Left lung (tissue), 10 donors: ENCODE results near the gene MYMX. TPM values are rescaled to one million over a fixed set of nuclear protein-coding genes. Genes with fewer than 3 reads are reported as not detected.

Experiments used
- ATAC-seq: fragments of 200-7000 bp; cut with Tn5 transposase; one replicate; pipeline ENCODE4 v1.9.1; 2020; ENCODE audit warnings: moderate library complexity
- DNase-seq, 4 donors: peaks; one replicate each; pipeline ENCODE4 v3.0.0-alpha.2; 2013 to 2020
- H3K27ac ChIP-seq, 2 donors: fragments of 200-600 bp; sonication (generic) in 1 of 2; one replicate each; pipeline versions ENCODE4 v1.5.0 to v1.8.0; 2020 to 2021
- H3K27me3 ChIP-seq, 2 donors: fragments of 200-600 bp; sonication (generic) in 1 of 2; one replicate each; pipeline versions ENCODE4 v1.5.0 to v1.8.0; 2020 to 2021
- H3K36me3 ChIP-seq, 2 donors: fragments of 200-600 bp; sonication (generic) in 1 of 2; one replicate each; pipeline versions ENCODE4 v1.5.0 to v1.8.0; 2020 to 2021
- H3K4me1 ChIP-seq, 2 donors: fragments of 200-600 bp; one replicate each; pipeline ENCODE4 v1.8.0; 2021
- H3K4me3 ChIP-seq, 2 donors: fragments of 200-600 bp; sonication (generic) in 1 of 2; one replicate each; pipeline versions ENCODE4 v1.5.0 to v1.8.0; 2020 to 2021; ENCODE audit warnings: mild to moderate bottlenecking in 1 of 2
- H3K9me3 ChIP-seq, 2 donors: fragments of 200-600 bp; sonication (generic) in 1 of 2; one replicate each; pipeline versions ENCODE4 v1.5.0 to v1.8.0; 2020 to 2021
- CTCF ChIP-seq, 2 donors: fragments of 200-600 bp; sonication (generic) in 1 of 2; IDR thresholded peaks; one replicate each; pipeline versions ENCODE4 v1.5.0 to v1.8.0; 2021; ENCODE audit warnings: antibody characterized with exemption in 2 of 2
- intact Hi-C, 2 donors: fragments of 100-400 bp; cut with DNase I; formaldehyde crosslinking; loops; one replicate each; pipeline versions ENCODE4 v1.11.2 to v1.14.2; 2022
- polyA plus RNA-seq, 6 donors: library from polyadenylated mRNA; unstranded; fragments of 120-200 nt; gene quantifications; one replicate each; pipeline ENCODE4 v1.2.1, GENCODE V29; 2013; ENCODE audit not compliant: insufficient read length in 6 of 6
- total RNA-seq, 2 donors: library from RNA; stranded (reverse); fragmentation: NEBNext Ultra II Directional; extraction: Animal tissue kit (Norgen Biotek cat#: 25700); gene quantifications; one replicate each; pipeline ENCODE4 v1.2.1, GENCODE V29; 2021
- donor health status: DM: no; HTN: yes; CAD: no.
- donor health status: DM: no; HTN: no; CAD: no.

Gene MYMX
- total and polyA plus RNA-seq, 8 donors, result 0.21 to 0.79 (median 0.33) TPM; not detected in 2

- DNase-seq (no peak), ATAC-seq (no peak)
- H3K9me3 ChIP-seq, result no peaks in the 10 kb centered on the region
- no peak overlapping the region for H3K4me3 ChIP-seq
- no peak overlapping the region for H3K27ac ChIP-seq
- no peaks in the 10 kb centered on the region for H3K36me3 ChIP-seq
- no peak for TF ChIP-seq CTCF (IDR thresholded peaks at IDR 0.05)
- peaks cover 0 to 11% of the 10 kb centered on the region in 2 donors for H3K4me1 ChIP-seq
- H3K27me3 ChIP-seq, result no peaks in the 10 kb centered on the region
- intact Hi-C loops, result loop anchor here in 1 of 2 donors (5.0 kb wide), 1 partner anchor 65 kb away; no protein-coding TSS in a partner anchor
Measured at GRCh38 chr6:44171899-44172546, 44.7 kb upstream of the MYMX start.

DNA sequence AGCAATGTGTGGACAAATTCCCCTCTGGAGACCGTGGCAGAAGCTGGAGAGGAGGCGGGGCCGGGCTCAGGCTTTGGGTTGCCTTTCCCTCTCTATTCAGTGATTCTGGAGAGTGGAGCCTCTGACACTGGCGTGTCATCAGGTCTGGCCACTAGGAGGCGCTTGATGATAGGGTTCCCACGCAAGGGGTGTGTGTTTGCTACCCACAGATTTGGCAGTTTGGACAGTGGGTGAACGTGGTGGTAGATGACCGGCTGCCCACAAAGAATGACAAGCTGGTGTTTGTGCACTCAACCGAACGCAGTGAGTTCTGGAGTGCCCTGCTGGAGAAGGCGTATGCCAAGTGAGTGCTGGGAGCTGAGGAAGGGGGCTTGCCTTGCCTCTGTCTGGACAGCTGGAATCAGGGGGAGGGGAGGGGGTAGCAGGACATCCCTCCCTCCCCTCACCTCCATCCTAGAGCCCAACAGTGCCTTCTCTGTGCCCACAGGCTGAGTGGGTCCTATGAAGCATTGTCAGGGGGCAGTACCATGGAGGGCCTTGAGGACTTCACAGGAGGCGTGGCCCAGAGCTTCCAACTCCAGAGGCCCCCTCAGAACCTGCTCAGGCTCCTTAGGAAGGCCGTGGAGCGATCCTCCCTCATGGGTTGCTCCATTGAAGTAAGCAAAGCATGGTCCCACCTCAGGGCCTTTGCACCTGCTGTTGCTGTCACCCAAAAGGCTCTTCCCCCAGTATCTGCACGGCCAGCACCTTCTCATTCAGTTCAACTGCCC is 43.8 kb upstream of the MYMX start:
- Histone ChIP-seq H3K27me3 (no peaks in the 10 kb centered on the region), H3K4me1 (peaks cover 0 to 13% of the 10 kb centered on the region in 2 donors), H3K27ac (no peak overlapping the region), H3K9me3 (no peaks in the 10 kb centered on the region), H3K4me3 (no peak overlapping the region), H3K36me3 (no peaks in the 10 kb centered on the region)
- intact Hi-C loops, result loop anchor here in 1 of 2 donors (5.0 kb wide), 1 partner anchor 64 kb away; no protein-coding TSS in a partner anchor
- DNase-seq (peak; percentile 69 to 90 (median 86)), ATAC-seq (peak; percentile 98)
- peak; percentile 82 to 88 for TF ChIP-seq CTCF (IDR thresholded peaks at IDR 0.05)

- no peaks in the 10 kb centered on the region for H3K36me3 ChIP-seq
- peaks cover 0 to 13% of the 10 kb centered on the region in 2 donors for H3K4me1 ChIP-seq
- H3K4me3 ChIP-seq, result no peak overlapping the region
- DNase-seq (no peak), ATAC-seq (no peak)
- H3K27me3 ChIP-seq, result no peaks in the 10 kb centered on the region
- TF ChIP-seq CTCF (IDR thresholded peaks at IDR 0.05), result no peak
- H3K9me3 ChIP-seq, result no peaks in the 10 kb centered on the region
- intact Hi-C loops, result no loop called here
- H3K27ac ChIP-seq, result no peak overlapping the region
Measured at GRCh38 chr6:44176130-44176761, 40.5 kb upstream of the MYMX start.

DNA sequence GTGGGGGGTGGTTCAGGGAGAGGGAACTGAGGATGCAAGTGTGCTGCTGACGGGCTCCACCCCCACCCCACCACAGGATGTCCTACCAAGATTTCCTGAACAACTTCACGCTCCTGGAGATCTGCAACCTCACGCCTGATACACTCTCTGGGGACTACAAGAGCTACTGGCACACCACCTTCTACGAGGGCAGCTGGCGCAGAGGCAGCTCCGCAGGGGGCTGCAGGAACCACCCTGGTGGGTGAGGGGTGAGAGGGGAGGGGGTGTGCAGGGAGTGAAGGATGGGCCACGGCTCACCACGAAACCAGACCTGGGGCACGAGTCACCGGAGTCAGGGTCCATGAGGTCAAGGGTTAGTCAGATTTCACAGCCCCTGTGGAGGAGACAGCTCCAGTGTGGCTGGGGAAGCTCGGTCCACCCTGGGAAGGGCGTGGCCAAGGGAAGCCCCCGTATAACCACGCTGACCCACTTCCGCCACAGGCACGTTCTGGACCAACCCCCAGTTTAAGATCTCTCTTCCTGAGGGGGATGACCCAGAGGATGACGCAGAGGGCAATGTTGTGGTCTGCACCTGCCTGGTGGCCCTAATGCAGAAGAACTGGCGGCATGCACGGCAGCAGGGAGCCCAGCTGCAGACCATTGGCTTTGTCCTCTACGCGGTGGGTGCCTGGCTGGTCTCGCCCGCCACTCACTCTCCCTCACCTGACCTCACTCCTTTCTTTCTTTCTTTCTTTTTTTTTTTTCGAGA is 39.8 kb upstream of the MYMX start:
- peaks cover 0 to 13% of the 10 kb centered on the region in 2 donors for H3K4me1 ChIP-seq
- no peak overlapping the region for H3K4me3 ChIP-seq
- H3K27me3 ChIP-seq, result no peaks in the 10 kb centered on the region
- intact Hi-C loops, result no loop called here
- peak in 1 of 4 donors; percentile 48 for DNase-seq
- TF ChIP-seq CTCF (IDR thresholded peaks at IDR 0.05), result no peak
- no peaks in the 10 kb centered on the region for H3K36me3 ChIP-seq
- H3K27ac ChIP-seq, result no peak overlapping the region
- ATAC-seq, result no peak
- H3K9me3 ChIP-seq, result no peaks in the 10 kb centered on the region
